Peyer's patch (tissue), 4 donors: ENCODE results near the gene GBX1. TPM values are rescaled to one million over a fixed set of nuclear protein-coding genes. Genes with fewer than 3 reads are reported as not detected.

Experiments used
- DNase-seq, 3 donors: peaks; one replicate each; pipeline ENCODE4 v3.0.0-alpha.2; 2017 to 2019
- H3K27ac ChIP-seq, 4 donors: fragments of 200-600 bp; sonication (generic); one replicate each; pipeline ENCODE4 v1.5.1; 2016 to 2019
- H3K27me3 ChIP-seq, 2 donors: fragments of 200-600 bp; sonication (generic); one replicate each; pipeline ENCODE4 v1.5.1; 2019
- H3K36me3 ChIP-seq, 3 donors: fragments of 200-600 bp; sonication (generic); one replicate each; pipeline ENCODE4 v1.5.1; 2016 to 2019
- H3K4me1 ChIP-seq, 4 donors: fragments of 200-600 bp; sonication (generic); one replicate each; pipeline ENCODE4 v1.5.1; 2016 to 2019
- H3K4me3 ChIP-seq, 4 donors: fragments of 200-600 bp; sonication (generic); 1 replicate in 3 of 4; 2 replicates in 1 of 4; pipeline ENCODE4 v1.5.1; 2016 to 2019; ENCODE audit warnings: mild to moderate bottlenecking in 1 of 4
- H3K9me3 ChIP-seq, 4 donors: fragments of 200-600 bp; sonication (generic); one replicate each; pipeline ENCODE4 v1.5.1; 2016 to 2019; ENCODE audit warnings: mild to moderate bottlenecking in 1 of 4
- POLR2A ChIP-seq, 2 donors: fragments of 450-650 bp; IDR thresholded peaks; one replicate each; pipeline ENCODE4 v1.5.1; 2017; ENCODE audit warnings: antibody characterized with exemption in 2 of 2, mild to moderate bottlenecking in 2 of 2, moderate library complexity in 2 of 2
- total RNA-seq, 4 donors: library from RNA; depleted of rRNA; stranded (reverse); fragments of >200 nt; gene quantifications; one replicate each; pipeline ENCODE4 v1.1.0, GENCODE V29; 2016
- TF ChIP-seq, protein P1 (sequence below), 6 experiments: fragments of 450-650 bp in 4 of 6; fragments of 200-600 bp in 2 of 6; sonication (generic) in 1 of 6; IDR thresholded peaks; one replicate each; pipeline ENCODE4 v1.5.1; 2017 to 2019; ENCODE audit warnings: antibody characterized with exemption in 6 of 6, mild to moderate bottlenecking in 3 of 6, moderate library complexity in 1 of 6

GBX1 gene
- total RNA-seq, 4 donors from 2014 or later: not detected

GRCh38 chr7:151166629-151167196 is 781 bp downstream of the GBX1 start:
- Histone ChIP-seq H3K27me3 (peaks cover 0 to 27% of the 10 kb centered on the region in 2 donors), H3K4me3 (peak overlapping the region in 3 of 4 donors; percentile 49 to 53 (median 52))

GRCh38 chr7:151161757-151162156 is 5.7 kb downstream of the GBX1 start:
- peaks cover 0 to 3% (median 1%) of the 10 kb centered on the region in 4 donors for H3K4me1 ChIP-seq
- H3K27ac ChIP-seq: no peak overlapping the region
- peaks cover 0 to 6% of the 10 kb centered on the region in 2 donors for H3K27me3 ChIP-seq
- H3K4me3 ChIP-seq: no peak overlapping the region
- H3K36me3 ChIP-seq: no peaks in the 10 kb centered on the region
- TF ChIP-seq POLR2A (IDR thresholded peaks at IDR 0.05): no peak
- TF ChIP-seq, protein P1, sequence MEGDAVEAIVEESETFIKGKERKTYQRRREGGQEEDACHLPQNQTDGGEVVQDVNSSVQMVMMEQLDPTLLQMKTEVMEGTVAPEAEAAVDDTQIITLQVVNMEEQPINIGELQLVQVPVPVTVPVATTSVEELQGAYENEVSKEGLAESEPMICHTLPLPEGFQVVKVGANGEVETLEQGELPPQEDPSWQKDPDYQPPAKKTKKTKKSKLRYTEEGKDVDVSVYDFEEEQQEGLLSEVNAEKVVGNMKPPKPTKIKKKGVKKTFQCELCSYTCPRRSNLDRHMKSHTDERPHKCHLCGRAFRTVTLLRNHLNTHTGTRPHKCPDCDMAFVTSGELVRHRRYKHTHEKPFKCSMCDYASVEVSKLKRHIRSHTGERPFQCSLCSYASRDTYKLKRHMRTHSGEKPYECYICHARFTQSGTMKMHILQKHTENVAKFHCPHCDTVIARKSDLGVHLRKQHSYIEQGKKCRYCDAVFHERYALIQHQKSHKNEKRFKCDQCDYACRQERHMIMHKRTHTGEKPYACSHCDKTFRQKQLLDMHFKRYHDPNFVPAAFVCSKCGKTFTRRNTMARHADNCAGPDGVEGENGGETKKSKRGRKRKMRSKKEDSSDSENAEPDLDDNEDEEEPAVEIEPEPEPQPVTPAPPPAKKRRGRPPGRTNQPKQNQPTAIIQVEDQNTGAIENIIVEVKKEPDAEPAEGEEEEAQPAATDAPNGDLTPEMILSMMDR (IDR thresholded peaks at IDR 0.05): no peak
- no peak for DNase-seq
- H3K9me3 ChIP-seq: no peaks in the 10 kb centered on the region

More at GRCh38 chr7:151166629-151167196, 781 bp downstream of the GBX1 start:
- Histone ChIP-seq H3K27ac (no peak overlapping the region), H3K9me3 (no peaks in the 10 kb centered on the region), H3K4me1 (peaks cover 0 to 20% (median 10%) of the 10 kb centered on the region in 4 donors), H3K36me3 (no peaks in the 10 kb centered on the region)
- DNase-seq: no peak
- no peak for TF ChIP-seq POLR2A (IDR thresholded peaks at IDR 0.05)
- TF ChIP-seq, protein P1 (IDR thresholded peaks at IDR 0.05): no peak

- H3K27ac ChIP-seq: no peak overlapping the region
- no peaks in the 10 kb centered on the region for H3K4me1 ChIP-seq
- TF ChIP-seq, protein P1 (IDR thresholded peaks at IDR 0.05): no peak
- TF ChIP-seq POLR2A (IDR thresholded peaks at IDR 0.05): no peak
- DNase-seq: no peak
- no peaks in the 10 kb centered on the region for H3K36me3 ChIP-seq
- no peak overlapping the region for H3K4me3 ChIP-seq
- no peaks in the 10 kb centered on the region for H3K27me3 ChIP-seq
- H3K9me3 ChIP-seq: no peaks in the 10 kb centered on the region
Observed at GRCh38 chr7:151157645-151158329, 9.7 kb downstream of the GBX1 start.

DNA sequence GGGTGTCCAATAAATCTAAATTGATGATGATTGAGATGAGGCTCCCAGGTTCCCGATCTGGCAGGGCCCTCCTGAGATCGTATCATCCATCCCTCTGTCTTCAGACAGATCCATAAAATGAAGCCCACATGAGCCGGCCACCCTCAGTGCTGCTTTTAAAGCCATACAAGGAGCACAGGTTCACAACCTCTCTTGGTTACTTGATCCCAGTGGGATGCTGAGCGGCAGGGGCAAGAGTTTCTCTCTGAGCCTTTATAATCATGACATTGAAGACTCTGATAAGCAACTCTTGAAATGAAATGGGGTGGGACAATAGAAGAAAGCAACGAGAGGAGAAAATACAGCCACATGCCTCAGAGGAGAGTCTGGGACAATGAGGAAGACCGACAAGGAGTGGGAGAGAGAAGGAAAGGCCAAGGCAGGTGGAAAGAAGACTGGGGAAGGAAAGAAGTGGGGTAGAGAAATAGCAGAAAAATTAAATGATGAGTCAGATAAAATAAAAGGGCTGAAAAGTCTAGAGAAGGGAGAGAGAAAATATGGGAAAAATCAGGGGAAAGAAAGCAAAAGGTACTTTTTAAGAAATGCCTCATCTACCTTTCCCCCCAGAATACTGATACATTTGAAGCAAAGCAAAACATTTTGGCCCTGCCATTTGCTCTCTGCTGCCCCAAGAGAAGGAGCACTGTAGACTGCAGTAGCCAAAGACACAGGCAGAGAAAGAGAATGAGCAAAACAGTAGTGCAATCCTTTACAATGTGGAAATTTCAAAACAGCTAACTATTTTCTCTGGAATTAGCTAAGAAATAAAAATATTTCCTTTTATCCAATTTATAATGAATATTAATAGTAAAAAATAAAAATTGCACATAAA is 14.6 kb downstream of the GBX1 start:
- no peaks in the 10 kb centered on the region for H3K9me3 ChIP-seq
- H3K36me3 ChIP-seq: no peaks in the 10 kb centered on the region
- H3K27me3 ChIP-seq: no peaks in the 10 kb centered on the region
- H3K27ac ChIP-seq: no peak overlapping the region
- no peak for DNase-seq
- no peak overlapping the region for H3K4me3 ChIP-seq
- no peaks in the 10 kb centered on the region for H3K4me1 ChIP-seq
- TF ChIP-seq POLR2A (IDR thresholded peaks at IDR 0.05): no peak
- TF ChIP-seq, protein P1 (IDR thresholded peaks at IDR 0.05): no peak

DNA sequence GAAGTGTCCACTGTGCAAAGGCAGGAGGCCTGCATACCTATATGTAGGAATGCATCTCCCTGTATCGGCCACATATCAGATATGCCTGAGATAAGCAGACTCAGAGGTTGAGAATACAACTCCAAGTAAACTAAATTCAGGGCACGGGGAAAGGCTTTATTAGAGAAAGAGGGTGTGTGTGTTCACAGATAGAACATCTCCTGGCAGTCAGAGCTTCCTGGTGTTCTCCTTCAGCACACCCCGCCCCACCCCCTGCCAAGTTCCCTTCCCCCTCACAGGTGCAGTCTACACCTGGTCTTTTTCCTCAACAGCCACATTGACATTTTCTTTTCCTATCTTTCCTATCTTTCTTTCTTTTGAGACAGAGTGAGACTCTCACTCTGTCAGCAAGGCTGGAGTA is 17.1 kb downstream of the GBX1 start:
- Histone ChIP-seq H3K27me3 (no peaks in the 10 kb centered on the region), H3K9me3 (no peaks in the 10 kb centered on the region), H3K36me3 (no peaks in the 10 kb centered on the region), H3K4me3 (no peak overlapping the region), H3K27ac (no peak overlapping the region), H3K4me1 (no peaks in the 10 kb centered on the region)
- peak in 2 of 3 donors; percentile 41 to 62 for DNase-seq
- TF ChIP-seq, protein P1 (IDR thresholded peaks at IDR 0.05): no peak
- no peak for TF ChIP-seq POLR2A (IDR thresholded peaks at IDR 0.05)
